Left lung (tissue), 10 donors: Measurements from ENCODE around the gene ZFAND5. TPM values are rescaled to one million over a fixed set of nuclear protein-coding genes. Genes with fewer than 3 reads are reported as not detected.

Experiments
- ATAC-seq: fragments of 200-7000 bp; cut with Tn5 transposase; one replicate; pipeline ENCODE4 v1.9.1; 2020; ENCODE audit warnings: moderate library complexity
- DNase-seq, 4 donors: peaks; one replicate each; pipeline ENCODE4 v3.0.0-alpha.2; 2013 to 2020
- H3K27ac ChIP-seq, 2 donors: fragments of 200-600 bp; sonication (generic) in 1 of 2; one replicate each; pipeline versions ENCODE4 v1.5.0 to v1.8.0; 2020 to 2021
- H3K27me3 ChIP-seq, 2 donors: fragments of 200-600 bp; sonication (generic) in 1 of 2; one replicate each; pipeline versions ENCODE4 v1.5.0 to v1.8.0; 2020 to 2021
- H3K36me3 ChIP-seq, 2 donors: fragments of 200-600 bp; sonication (generic) in 1 of 2; one replicate each; pipeline versions ENCODE4 v1.5.0 to v1.8.0; 2020 to 2021
- H3K4me1 ChIP-seq, 2 donors: fragments of 200-600 bp; one replicate each; pipeline ENCODE4 v1.8.0; 2021
- H3K4me3 ChIP-seq, 2 donors: fragments of 200-600 bp; sonication (generic) in 1 of 2; one replicate each; pipeline versions ENCODE4 v1.5.0 to v1.8.0; 2020 to 2021; ENCODE audit warnings: mild to moderate bottlenecking in 1 of 2
- H3K9me3 ChIP-seq, 2 donors: fragments of 200-600 bp; sonication (generic) in 1 of 2; one replicate each; pipeline versions ENCODE4 v1.5.0 to v1.8.0; 2020 to 2021
- intact Hi-C, 2 donors: fragments of 100-400 bp; cut with DNase I; formaldehyde crosslinking; loops; one replicate each; pipeline versions ENCODE4 v1.11.2 to v1.14.2; 2022
- polyA plus RNA-seq, 6 donors: library from polyadenylated mRNA; unstranded; fragments of 120-200 nt; gene quantifications; one replicate each; pipeline ENCODE4 v1.2.1, GENCODE V29; 2013; ENCODE audit not compliant: insufficient read length in 6 of 6
- total RNA-seq, 2 donors: library from RNA; stranded (reverse); fragmentation: NEBNext Ultra II Directional; extraction: Animal tissue kit (Norgen Biotek cat#: 25700); gene quantifications; one replicate each; pipeline ENCODE4 v1.2.1, GENCODE V29; 2021
- TF ChIP-seq, protein P1 (sequence below), 2 donors: fragments of 200-600 bp; sonication (generic) in 1 of 2; IDR thresholded peaks; one replicate each; pipeline versions ENCODE4 v1.5.0 to v1.8.0; 2021; ENCODE audit warnings: antibody characterized with exemption in 2 of 2
- donor health status: DM: no; HTN: yes; CAD: no.
- donor health status: DM: no; HTN: no; CAD: no.

ZFAND5 gene
- total and polyA plus RNA-seq, 8 donors: 149 to 215 (median 182) TPM

DNA sequence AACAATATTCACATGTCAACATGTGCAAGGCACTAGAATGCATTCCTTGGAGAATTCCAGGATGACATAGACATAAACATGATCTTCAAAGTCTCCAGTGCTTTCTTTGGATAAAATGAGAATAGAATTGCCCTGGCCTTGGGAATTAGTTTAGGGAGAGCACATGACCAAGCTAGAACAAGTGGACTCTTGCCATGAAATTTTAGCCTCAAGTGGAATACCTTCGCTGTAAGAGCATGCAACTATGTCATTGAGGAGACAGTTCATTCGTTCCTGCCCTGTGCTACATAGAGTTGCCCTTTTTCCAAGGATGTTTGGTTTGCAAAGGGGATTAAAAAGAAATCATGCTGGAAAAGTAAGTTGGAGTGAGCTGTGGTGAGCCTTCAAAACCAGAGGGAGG, 42.7 kb downstream of the ZFAND5 start:
- ATAC-seq (peak; percentile 93), DNase-seq (no peak)
- Histone ChIP-seq H3K27ac (no peak overlapping the region), H3K27me3 (no peaks in the 10 kb centered on the region), H3K4me1 (no peaks in the 10 kb centered on the region), H3K9me3 (no peaks in the 10 kb centered on the region), H3K4me3 (no peak overlapping the region), H3K36me3 (no peaks in the 10 kb centered on the region)
- intact Hi-C loops: no loop called here
- TF ChIP-seq, protein P1, sequence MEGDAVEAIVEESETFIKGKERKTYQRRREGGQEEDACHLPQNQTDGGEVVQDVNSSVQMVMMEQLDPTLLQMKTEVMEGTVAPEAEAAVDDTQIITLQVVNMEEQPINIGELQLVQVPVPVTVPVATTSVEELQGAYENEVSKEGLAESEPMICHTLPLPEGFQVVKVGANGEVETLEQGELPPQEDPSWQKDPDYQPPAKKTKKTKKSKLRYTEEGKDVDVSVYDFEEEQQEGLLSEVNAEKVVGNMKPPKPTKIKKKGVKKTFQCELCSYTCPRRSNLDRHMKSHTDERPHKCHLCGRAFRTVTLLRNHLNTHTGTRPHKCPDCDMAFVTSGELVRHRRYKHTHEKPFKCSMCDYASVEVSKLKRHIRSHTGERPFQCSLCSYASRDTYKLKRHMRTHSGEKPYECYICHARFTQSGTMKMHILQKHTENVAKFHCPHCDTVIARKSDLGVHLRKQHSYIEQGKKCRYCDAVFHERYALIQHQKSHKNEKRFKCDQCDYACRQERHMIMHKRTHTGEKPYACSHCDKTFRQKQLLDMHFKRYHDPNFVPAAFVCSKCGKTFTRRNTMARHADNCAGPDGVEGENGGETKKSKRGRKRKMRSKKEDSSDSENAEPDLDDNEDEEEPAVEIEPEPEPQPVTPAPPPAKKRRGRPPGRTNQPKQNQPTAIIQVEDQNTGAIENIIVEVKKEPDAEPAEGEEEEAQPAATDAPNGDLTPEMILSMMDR (IDR thresholded peaks at IDR 0.05): no peak

DNA sequence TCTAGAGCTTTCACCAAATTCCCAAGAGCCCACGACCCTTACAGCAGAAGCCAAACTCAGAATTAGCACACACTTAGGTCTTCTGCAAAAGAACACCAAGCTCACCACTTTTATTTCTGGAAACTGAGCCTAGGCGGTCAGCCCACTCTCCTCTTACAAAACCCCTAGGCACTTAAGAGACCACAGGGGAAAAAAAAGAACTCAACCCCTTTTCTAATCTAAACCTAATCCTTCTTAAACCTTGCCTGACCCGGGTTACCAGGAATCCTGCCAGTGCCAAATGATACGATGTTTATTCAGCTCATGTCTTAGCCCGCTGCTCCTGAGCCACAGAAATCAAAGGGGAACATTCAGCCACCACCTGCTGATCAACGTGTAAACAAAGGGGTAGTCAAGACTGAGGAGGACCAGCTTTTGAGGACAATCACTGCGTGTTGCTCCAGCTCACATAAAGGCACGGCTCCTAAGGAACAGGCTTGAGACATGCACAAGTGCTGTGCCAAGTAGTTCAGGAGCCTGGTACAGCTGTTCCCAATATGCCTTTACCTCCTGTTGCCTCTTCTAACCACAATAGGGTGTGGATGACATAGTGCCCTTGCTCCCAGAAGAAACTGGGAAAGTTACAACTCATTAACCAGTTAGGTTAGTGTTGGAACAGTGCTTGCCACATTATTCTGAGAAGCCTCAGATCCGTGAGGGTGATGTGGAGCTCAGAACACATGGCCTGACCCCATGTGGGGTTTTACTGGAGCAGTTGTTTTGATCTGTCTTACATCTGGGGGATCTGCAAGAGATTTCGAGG, 49.3 kb downstream of the ZFAND5 start:
- Histone ChIP-seq H3K27me3 (no peaks in the 10 kb centered on the region), H3K4me1 (peaks cover 12 to 32% of the 10 kb centered on the region in 2 donors), H3K27ac (peak overlapping the region; percentile 74 to 78), H3K4me3 (no peak overlapping the region), H3K36me3 (no peaks in the 10 kb centered on the region), H3K9me3 (no peaks in the 10 kb centered on the region)
- intact Hi-C loops: no loop called here
- TF ChIP-seq, protein P1 (IDR thresholded peaks at IDR 0.05): no peak
- ATAC-seq: peak; percentile 89
- DNase-seq: peak in 3 of 4 donors; percentile 43 to 66 (median 54)

DNA sequence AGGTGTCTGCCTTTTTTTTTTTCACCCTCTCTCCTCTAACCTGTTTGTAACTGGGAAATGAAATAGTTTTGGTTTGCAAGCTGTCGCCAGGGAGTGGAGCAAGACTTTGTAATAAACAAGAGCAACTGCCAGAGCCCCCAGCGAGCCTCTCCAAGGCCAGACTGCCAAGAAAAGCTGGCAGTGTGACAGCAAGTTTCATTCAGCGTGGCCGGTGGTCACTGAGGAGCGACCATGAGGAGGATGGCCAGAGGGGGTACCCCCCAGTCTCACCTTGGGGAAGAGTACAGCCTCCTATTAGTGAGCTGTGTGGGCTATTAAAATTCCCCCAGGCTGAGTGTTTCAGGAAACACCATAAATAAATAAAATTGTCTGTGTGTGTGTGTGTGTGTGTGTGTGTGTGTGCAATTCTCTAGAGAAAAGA, 49.9 kb downstream of the ZFAND5 start:
- TF ChIP-seq, protein P1 (IDR thresholded peaks at IDR 0.05): no peak
- intact Hi-C loops: no loop called here
- H3K4me3 ChIP-seq: no peak overlapping the region
- no peaks in the 10 kb centered on the region for H3K36me3 ChIP-seq
- H3K4me1 ChIP-seq: peaks cover 12 to 32% of the 10 kb centered on the region in 2 donors
- no peaks in the 10 kb centered on the region for H3K9me3 ChIP-seq
- DNase-seq: peak in 3 of 4 donors; percentile 51 to 87 (median 79)
- peak overlapping the region; percentile 74 to 78 for H3K27ac ChIP-seq
- peak; percentile 71 for ATAC-seq
- H3K27me3 ChIP-seq: no peaks in the 10 kb centered on the region

DNA sequence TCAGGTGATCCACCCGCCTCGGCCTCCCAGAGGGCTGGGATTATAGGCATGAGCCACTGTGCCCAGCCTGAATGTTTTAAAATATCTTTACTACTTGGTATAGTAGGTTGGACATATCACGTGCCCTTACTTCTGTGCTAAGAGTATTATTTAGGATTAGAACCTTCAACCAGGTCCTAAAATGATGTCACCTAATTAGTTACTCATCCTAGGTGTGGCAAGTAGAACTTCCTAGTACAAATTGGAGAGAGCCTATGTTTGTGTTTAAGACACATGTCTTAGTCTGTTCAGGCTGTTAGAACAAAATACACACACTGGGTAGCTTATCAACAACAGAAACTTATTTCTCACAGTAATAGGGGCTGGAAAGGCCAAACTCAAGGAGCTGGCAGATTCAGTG, 51.5 kb downstream of the ZFAND5 start:
- intact Hi-C loops: no loop called here
- no peak overlapping the region for H3K27ac ChIP-seq
- no peaks in the 10 kb centered on the region for H3K27me3 ChIP-seq
- DNase-seq: no peak
- no peaks in the 10 kb centered on the region for H3K36me3 ChIP-seq
- TF ChIP-seq, protein P1 (IDR thresholded peaks at IDR 0.05): no peak
- no peak overlapping the region for H3K4me3 ChIP-seq
- peaks cover 12 to 32% of the 10 kb centered on the region in 2 donors for H3K4me1 ChIP-seq
- H3K9me3 ChIP-seq: no peaks in the 10 kb centered on the region
- no peak for ATAC-seq

DNA sequence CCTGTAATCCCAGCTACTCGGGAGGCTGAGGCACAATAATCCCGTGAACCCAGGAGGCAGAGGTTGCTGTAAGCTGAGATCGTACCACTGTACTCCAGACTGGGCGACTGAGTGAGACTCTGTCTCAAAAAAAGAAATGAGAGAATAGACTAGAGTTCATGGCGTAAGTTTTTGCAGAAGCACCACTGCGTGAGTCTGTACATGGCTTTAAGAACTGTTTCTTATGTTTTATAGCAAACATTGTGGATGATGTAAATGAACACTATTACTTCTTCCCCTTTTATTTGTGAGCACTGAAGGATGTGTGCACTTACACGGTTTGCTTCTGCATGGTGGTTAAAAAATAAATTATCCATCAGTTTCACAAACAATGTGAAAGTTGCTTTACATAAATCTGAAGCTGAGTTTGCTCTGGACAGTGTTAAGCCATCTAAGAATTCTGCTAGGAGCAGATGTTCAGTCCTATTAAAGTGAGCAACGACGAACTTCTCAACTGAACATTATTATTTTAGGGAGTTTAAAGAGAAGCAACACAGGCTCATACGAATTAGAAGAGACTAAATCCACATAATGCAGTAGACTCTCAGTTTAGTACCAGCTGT, 52.5 kb downstream of the ZFAND5 start:
- TF ChIP-seq, protein P1 (IDR thresholded peaks at IDR 0.05): no peak
- Histone ChIP-seq H3K4me3 (no peak overlapping the region), H3K36me3 (no peaks in the 10 kb centered on the region), H3K9me3 (no peaks in the 10 kb centered on the region), H3K27ac (no peak overlapping the region), H3K27me3 (no peaks in the 10 kb centered on the region), H3K4me1 (peaks cover 12 to 41% of the 10 kb centered on the region in 2 donors)
- intact Hi-C loops: no loop called here
- no peak for ATAC-seq
- DNase-seq: no peak
